HepG2 (cell line): Measurements from ENCODE around the gene STK40. TPM values are rescaled to one million over a fixed set of nuclear protein-coding genes. Genes with fewer than 3 reads are reported as not detected.

Experiments used
- ATAC-seq: fragments of 200-7000 bp; cut with Tn5 transposase; 3 replicates; pipeline ENCODE4 v1.9.1; 2020; ENCODE audit warnings: mild to moderate bottlenecking, moderate library complexity
- BruUV-seq: library from RNA; stranded (reverse); fragments of 400-500 nt; replicated peaks from 2 replicates; lab custom pipeline; 2021; lab: Mats Ljungman, UMichigan
- CTCF ChIA-PET: fragments of 300-600 bp; formaldehyde crosslinking; extraction: SDS; loops from one replicate; lab custom pipeline; 2021; ENCODE audit warnings: low total read pairs, inconsistent platforms, low intra/inter-chr PET ratio; lab: Yijun Ruan, JAX
- POLR2A ChIA-PET: fragments of 350-600 bp; sonication (Branson Sonifier 250); formaldehyde crosslinking; loops from one replicate; lab custom pipeline; 2020; ENCODE audit warnings: antibody characterized with exemption, inconsistent platforms; lab: Yijun Ruan, JAX
- DNase-seq: peaks from one replicate; pipeline ENCODE4 v3.0.0-alpha.2; 2015; ENCODE audit warnings: low spot score
- FAIRE-seq: peaks from 3 replicates; lab custom pipeline; 2011; peaks lifted over from hg19 to GRCh38; lab: Jason Lieb, UNC
- H2AFZ ChIP-seq: one replicate; pipeline ENCODE4 v1.6.1; 2011; ENCODE audit warnings: low read length, inconsistent platforms
- H3K27ac ChIP-seq: fragments of 300-600 bp; 3 replicates; pipeline ENCODE4 v1.8.0; 2011; ENCODE audit warnings: mixed run types, mild to moderate bottlenecking, mixed read lengths, low read length, inconsistent platforms; ENCODE audit not compliant: insufficient read depth; ENCODE audit errors: extremely low read length
- H3K27me3 ChIP-seq, 2 experiments: fragments of 200-600 bp in 1 of 2; 2 replicates in 1 of 2; 3 replicates in 1 of 2; pipeline versions ENCODE4 v1.6.0 to v1.8.0; 2011; ENCODE audit warnings: low read length in 2 of 2, mild to moderate bottlenecking in 2 of 2, moderate library complexity in 2 of 2, inconsistent platforms in 1 of 2; ENCODE audit not compliant: insufficient read depth in 2 of 2, control insufficient read depth in 1 of 2
- H3K36me3 ChIP-seq, 2 experiments: fragments of 200-600 bp in 1 of 2; replicated peaks in 1 of 2; 2 replicates in 1 of 2; 3 replicates in 1 of 2; pipeline versions ENCODE4 v1.5.1 to v1.8.0; 2011; ENCODE audit warnings: low read length in 2 of 2, inconsistent platforms in 1 of 2; ENCODE audit not compliant: insufficient read depth in 2 of 2, control insufficient read depth in 1 of 2
- H3K4me1 ChIP-seq: 2 replicates; pipeline ENCODE4 v1.5.1; 2012; ENCODE audit warnings: low read length, inconsistent platforms; ENCODE audit not compliant: insufficient read depth
- H3K4me2 ChIP-seq: 2 replicates; pipeline ENCODE4 v1.6.0; 2011; ENCODE audit warnings: low read depth, low read length, inconsistent platforms
- H3K4me3 ChIP-seq, 3 experiments: fragments of 200-600 bp in 1 of 3; sonication (generic), shearing (Covaris generic) in 1 of 3; replicated peaks in 1 of 3; 2 replicates each; pipeline ENCODE4 v1.5.1; 2011 to 2016; ENCODE audit warnings: low read length in 3 of 3, inconsistent platforms in 2 of 3, low read depth in 2 of 3, mild to moderate bottlenecking in 2 of 3, control low read depth in 1 of 3, mixed read lengths in 1 of 3; ENCODE audit not compliant: insufficient read depth in 1 of 3
- H3K79me2 ChIP-seq: one replicate; pipeline ENCODE4 v1.6.1; 2011; ENCODE audit warnings: low read length, inconsistent platforms; ENCODE audit not compliant: insufficient read depth
- H3K9ac ChIP-seq: 2 replicates; pipeline ENCODE4 v1.6.0; 2011; ENCODE audit warnings: mild to moderate bottlenecking, low read depth, low read length, inconsistent platforms; ENCODE audit not compliant: insufficient read depth
- H3K9me3 ChIP-seq: 2 replicates; pipeline ENCODE4 v1.5.1; 2012; ENCODE audit warnings: mild to moderate bottlenecking, low read length
- H4K20me1 ChIP-seq: 2 replicates; pipeline ENCODE4 v1.6.0; 2011; ENCODE audit warnings: inconsistent platforms, mild to moderate bottlenecking, low read length, moderate library complexity; ENCODE audit not compliant: insufficient read depth
- MED8 ChIP-seq: sonication (generic); formaldehyde crosslinking; IDR thresholded peaks from 2 replicates; pipeline ENCODE4 v1.8.1; 2023; ENCODE audit warnings: mild to moderate bottlenecking, missing genetic modification reagents; ENCODE audit not compliant: insufficient replicate concordance
- TMF1 ChIP-seq: sonication (generic); formaldehyde crosslinking; IDR thresholded peaks from 2 replicates; pipeline ENCODE4 v1.8.1; 2022; ENCODE audit warnings: low read depth, missing genetic modification reagents
- ZNF230 ChIP-seq: sonication (generic); formaldehyde crosslinking; IDR thresholded peaks from 2 replicates; pipeline ENCODE4 v1.4.0; 2020; ENCODE audit warnings: mild to moderate bottlenecking, missing genetic modification reagents
- ZNF251 ChIP-seq: sonication (generic); formaldehyde crosslinking; IDR thresholded peaks from 2 replicates; pipeline ENCODE4 v1.9.0; 2021; ENCODE audit warnings: mild to moderate bottlenecking, missing genetic modification reagents
- ZNF513 ChIP-seq: sonication (generic); formaldehyde crosslinking; conservative IDR thresholded peaks from 2 replicates; pipeline ENCODE4 v1.5.0; 2020; ENCODE audit warnings: missing genetic modification reagents
- ZNF629 ChIP-seq: sonication (generic); formaldehyde crosslinking; conservative IDR thresholded peaks from 2 replicates; pipeline ENCODE4 v1.5.0; 2020; ENCODE audit warnings: missing genetic modification reagents
- ZNF660 ChIP-seq: sonication (generic); formaldehyde crosslinking; IDR thresholded peaks from 2 replicates; pipeline ENCODE4 v1.5.1; 2020; ENCODE audit warnings: mild to moderate bottlenecking, low read depth, missing genetic modification reagents, borderline replicate concordance
- WGBS: methylation state at CpG from one replicate; pipeline ENCODE4 v1.1.6; 2017; ENCODE audit warnings: low lambda C conversion rate; 5-methylcytosine and 5-hydroxymethylcytosine counted together
- in situ Hi-C: cut with HindIII; loops from 2 replicates; pipeline ENCODE4 v1.10.0; 2017; ENCODE audit warnings: low pct_unique_long_range_greater_than_20kb; ENCODE audit not compliant: extremely low pct_ligation_motif_present
- intact Hi-C: fragments of 100-400 bp; cut with micrococcal nuclease; formaldehyde crosslinking; loops from one replicate; pipeline ENCODE4 v1.10.0; 2022; ENCODE audit not compliant: unreplicated experiment
- polyA plus RNA-seq, 8 experiments: library from polyadenylated mRNA; depleted of rRNA in 3 of 8; stranded (reverse) in 7 of 8; unstranded in 1 of 8; fragments of >200 nt; fragmentation: Illumina TruSeq in 4 of 8; extraction: Trizol in 4 of 8; gene quantifications; 2 replicates each; pipeline versions ENCODE4 v1.2.1 to v1.2.3, GENCODE V29; 2011 to 2016; ENCODE audit warnings: low read depth in 4 of 8, missing spikeins in 1 of 8, mixed read lengths in 1 of 8; ENCODE audit not compliant: insufficient read depth in 1 of 8
- total RNA-seq, 5 experiments: library from RNA; depleted of rRNA; stranded (reverse); fragments of >200 nt; fragmentation: Illumina TruSeq; extraction: Trizol; gene quantifications; 2 replicates each; pipeline ENCODE4 v1.2.3, GENCODE V29; 2016; ENCODE audit warnings: low read depth in 1 of 5
- TF ChIP-seq, protein P1 (sequence below): sonication (generic); formaldehyde crosslinking; IDR thresholded peaks from 2 replicates; pipeline ENCODE4 v1.4.0; 2020; ENCODE audit warnings: mild to moderate bottlenecking, low read depth, missing genetic modification reagents
- TF ChIP-seq, protein P2 (sequence below): sonication (generic); formaldehyde crosslinking; IDR thresholded peaks from 2 replicates; pipeline ENCODE4 v1.5.0; 2020; ENCODE audit warnings: missing genetic modification reagents

STK40 gene
- total and polyA plus RNA-seq, 2 of the 13 experiments (the other 11 are each of a cell fraction or from before 2014, with no cell fraction given), result 33.8 to 35.1 TPM

- TF ChIP-seq ZNF230 (CRISPR knock-in tag), result no peak
Measured at GRCh38 chr1:36380143-36380619, 5.5 kb downstream of the STK40 start (continued).

DNA sequence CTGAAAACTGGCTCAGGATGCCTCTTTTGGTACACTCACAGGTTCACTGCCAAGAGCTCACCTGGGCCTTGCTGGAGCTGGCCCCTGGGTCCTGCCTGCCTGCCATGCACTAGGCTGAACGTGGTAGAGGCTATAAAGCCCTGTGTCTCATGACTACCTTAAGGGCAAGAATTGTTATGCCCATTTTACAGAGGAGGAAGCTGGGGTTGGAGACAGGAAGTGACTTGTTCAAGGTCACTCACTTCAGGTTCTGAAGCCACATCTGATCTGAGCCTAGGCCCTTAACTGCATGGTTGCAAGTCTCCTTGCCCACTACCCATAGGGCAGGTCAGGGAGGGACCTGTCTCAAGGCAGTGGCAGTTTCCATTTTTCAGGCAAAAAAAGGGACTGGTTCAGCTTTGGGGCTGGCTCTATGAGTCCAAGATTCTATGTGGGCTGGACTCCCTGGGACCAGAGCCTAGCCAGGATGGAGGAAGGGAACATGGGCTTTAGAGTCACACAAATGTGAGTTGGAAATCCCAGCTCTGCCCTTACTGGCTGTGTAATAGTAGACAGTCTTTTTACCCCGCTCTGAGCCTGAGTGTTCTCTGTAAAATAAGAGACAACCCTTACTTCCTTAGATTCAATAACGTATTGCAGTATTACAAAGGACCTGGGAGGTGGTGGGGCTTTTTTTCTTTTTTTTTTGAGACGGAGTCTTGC lies 7.8 kb downstream of the STK40 start:
- no TSS peak for BruUV-seq
- WGBS, result 94% methylated on average over 3 of the region's 4 CpGs

More for the DNA sequence above, 7.8 kb downstream of the STK40 start:
- peaks cover 6% of the 10 kb centered on the region for H4K20me1 ChIP-seq
- no peak overlapping the region for H2AFZ ChIP-seq
- H3K27me3 ChIP-seq, result no peaks in the 10 kb centered on the region
- POLR2A ChIA-PET, result interaction anchor here (4.1 kb wide), 1 partner anchor 22 kb away, joined by 32 read pairs; no protein-coding TSS in a partner anchor
- no peak for DNase-seq
- ATAC-seq, result no peak
- no peak overlapping the region for H3K9ac ChIP-seq
- H3K4me2 ChIP-seq, result no peak overlapping the region
- H3K4me1 ChIP-seq, result peaks cover 88% of the 10 kb centered on the region
- H3K4me3 ChIP-seq, result no peak overlapping the region; a peak in 1 of 6 replicates
- no peak overlapping the region for H3K27ac ChIP-seq
- in situ Hi-C loops, result no loop called here
- no peaks in the 10 kb centered on the region for H3K9me3 ChIP-seq
- peaks cover 68% of the 10 kb centered on the region for H3K79me2 ChIP-seq
- peaks cover 9 to 11% of the 10 kb centered on the region in 2 experiments for H3K36me3 ChIP-seq
- intact Hi-C loops, result no loop called here
- no peak for FAIRE-seq
- CTCF ChIA-PET, result no interaction called here
- TF ChIP-seq ZNF629 (CRISPR knock-in tag) (peak; percentile 89), ZNF251 (CRISPR knock-in tag) (no peak), TMF1 (CRISPR knock-in tag) (no peak), ZNF660 (CRISPR knock-in tag) (no peak), MED8 (no peak), ZNF513 (CRISPR knock-in tag) (no peak)
- TF ChIP-seq, protein P1, sequence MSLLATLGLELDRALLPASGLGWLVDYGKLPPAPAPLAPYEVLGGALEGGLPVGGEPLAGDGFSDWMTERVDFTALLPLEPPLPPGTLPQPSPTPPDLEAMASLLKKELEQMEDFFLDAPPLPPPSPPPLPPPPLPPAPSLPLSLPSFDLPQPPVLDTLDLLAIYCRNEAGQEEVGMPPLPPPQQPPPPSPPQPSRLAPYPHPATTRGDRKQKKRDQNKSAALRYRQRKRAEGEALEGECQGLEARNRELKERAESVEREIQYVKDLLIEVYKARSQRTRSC (CRISPR knock-in tag), result no peak
- TF ChIP-seq, protein P2, sequence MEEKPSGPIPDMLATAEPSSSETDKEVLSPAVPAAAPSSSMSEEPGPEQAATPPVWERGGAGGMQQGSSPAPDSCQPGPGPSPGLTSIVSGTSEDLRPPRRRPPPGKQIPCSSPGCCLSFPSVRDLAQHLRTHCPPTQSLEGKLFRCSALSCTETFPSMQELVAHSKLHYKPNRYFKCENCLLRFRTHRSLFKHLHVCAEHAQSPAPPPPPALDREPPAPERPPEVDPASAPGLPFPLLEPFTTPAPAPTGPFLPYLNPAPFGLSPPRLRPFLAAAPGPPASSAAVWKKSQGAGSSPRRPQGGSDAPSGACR, result no peak
